GM21717 (cell line): ENCODE results near the gene METTL26.

Experiments used
- ATAC-seq: cut with Tn5 transposase; IDR thresholded peaks from one replicate; pipeline ENCODE4 v1.9.1; 2021; ENCODE audit warnings: mild to moderate bottlenecking, moderate library complexity; ENCODE audit not compliant: unreplicated experiment

Gene METTL26

DNA sequence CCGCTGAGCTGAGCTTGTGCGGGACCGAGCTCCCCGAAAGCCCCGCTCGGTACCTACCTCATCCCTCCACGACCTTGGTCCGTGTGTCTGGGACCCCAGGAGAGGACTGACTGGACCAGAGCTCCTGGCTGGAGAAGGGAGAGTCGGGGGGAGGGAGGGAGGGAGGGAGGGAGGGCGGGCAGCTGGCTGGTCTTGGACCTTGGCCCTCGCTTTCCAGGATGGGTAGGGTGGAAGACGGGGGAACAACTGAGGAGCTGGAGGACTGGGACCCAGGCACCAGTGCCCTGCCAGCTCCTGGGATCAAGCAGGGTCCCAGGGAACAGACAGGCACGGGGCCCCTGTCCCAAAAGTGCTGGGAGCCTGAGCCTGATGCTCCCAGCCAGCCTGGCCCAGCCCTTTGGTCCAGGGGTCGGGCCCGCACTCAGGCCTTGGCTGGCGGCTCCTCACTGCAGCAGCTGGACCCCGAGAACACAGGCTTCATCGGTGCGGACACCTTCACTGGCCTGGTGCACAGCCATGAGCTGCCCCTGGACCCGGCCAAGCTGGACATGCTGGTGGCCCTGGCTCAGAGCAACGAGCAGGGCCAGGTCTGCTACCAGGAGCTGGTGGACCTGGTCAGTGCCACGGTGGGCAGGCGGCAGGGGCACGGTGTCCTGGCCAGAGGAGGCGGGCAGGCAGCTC lies 39.9 kb upstream of the METTL26 start:
- no peak for ATAC-seq

DNA sequence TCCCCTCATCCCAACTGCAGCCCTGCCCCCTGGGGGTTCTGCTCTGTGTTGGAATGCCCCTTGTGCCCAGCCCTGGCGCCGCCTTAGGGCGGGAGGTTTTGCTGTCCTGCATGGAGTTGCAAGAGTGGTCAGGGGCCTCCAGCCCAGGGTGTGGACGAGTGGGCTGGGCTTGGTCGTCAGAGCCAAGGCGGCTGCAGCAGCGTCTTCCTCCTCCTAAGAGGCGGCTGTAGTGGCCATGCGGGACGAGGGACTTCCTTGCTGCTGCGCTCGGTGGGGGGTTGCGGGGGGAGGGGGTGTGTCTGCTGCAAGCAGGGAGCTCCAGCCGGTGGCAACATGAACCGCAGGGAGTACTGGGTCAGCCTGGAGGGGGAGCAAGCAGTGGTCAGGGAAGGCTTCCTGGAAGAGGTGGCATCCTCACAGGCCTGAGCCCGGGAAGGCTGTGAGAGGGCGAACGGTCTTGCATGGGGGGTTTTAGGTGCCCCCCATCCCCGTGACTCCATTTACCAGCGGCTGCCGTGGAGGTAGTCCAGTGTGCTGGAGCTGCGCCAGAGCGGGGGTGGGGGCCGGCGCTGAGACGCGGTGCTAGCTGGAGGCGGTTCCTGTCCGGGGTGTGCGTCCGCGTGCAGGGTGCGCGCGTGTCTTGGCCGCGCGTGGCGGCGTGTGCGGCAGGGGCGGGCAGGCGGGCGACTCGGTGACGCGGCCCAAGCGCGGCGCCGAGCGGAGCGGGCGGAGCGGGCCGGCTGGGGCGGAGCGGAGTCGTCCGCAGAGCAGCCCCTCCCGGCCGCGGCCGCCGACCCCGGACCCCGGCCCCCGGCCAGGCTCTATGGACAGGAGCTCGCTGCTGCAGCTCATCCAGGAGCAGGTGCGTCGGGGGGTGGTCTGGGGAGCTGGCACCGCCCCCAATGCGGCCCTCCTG lies 39.1 kb upstream of the METTL26 start, which contains the start of gene RHBDL1:
RHBDL1 (plus strand) TSS at position 704 of the 916 bp plus-strand sequence; CDS start at position 824, 120 bp downstream.
- ATAC-seq: no peak

DNA sequence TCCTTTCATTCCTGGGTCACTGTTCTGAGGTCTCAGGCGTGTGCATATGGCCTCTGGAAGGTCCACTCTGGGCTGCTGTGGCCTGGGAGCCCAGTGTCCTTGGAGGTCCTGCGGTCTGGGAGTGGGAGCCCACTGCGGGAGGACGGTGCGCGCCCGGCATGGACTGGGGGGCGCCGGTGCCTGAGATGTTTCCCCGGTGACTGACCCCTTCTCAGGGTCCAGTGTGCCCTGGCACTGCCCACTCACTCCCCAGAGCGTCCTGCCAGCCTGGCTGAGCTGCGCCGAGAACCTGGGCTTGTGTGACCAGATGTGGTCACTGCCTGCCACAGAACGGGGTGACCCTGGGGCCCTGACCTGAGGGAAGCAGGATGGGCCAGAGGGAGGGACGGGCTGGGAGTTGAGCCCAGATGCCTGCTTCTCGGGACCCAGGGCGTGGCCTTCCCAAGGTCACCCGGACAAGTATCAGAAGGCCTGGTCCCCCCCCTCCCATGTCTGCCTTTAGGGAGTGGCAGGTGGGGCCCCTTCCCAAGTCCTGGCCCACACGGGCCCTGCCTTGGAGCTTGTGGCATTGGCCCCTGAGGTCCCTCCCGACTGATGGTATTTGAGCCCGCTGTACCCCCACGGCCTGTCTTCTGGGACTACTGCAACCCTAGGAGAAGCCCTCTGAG lies 38.2 kb upstream of the METTL26 start:
- no peak for ATAC-seq

DNA sequence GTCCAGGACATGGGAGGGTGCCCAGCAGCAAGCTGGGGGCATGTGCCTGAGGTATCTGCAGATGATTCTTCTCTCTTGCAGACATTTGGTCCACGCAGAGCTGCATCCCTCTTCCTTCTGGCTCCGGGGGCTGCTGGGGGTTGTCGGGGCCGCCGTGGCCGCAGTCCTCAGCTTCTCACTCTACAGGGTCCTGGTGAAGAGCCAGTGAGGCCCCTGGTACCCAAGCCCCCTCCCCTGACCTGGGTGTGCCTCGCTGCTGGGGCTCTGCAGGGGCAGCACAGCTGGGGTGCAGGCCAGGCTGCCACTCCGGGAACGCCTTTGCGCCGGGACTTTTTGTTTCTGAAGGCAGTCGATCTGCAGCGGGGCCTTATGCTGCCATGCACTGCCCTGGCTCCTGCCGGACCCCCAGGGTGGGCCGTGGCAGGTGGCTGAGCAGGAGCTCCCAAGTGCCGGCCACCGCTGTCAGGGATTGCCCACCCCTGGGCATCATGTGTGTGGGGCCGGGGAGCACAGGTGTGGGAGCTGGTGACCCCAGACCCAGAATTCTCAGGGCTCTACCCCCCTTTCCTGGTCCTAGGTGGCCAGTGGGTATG lies 37.4 kb upstream of the METTL26 start:
- ATAC-seq: no peak

DNA sequence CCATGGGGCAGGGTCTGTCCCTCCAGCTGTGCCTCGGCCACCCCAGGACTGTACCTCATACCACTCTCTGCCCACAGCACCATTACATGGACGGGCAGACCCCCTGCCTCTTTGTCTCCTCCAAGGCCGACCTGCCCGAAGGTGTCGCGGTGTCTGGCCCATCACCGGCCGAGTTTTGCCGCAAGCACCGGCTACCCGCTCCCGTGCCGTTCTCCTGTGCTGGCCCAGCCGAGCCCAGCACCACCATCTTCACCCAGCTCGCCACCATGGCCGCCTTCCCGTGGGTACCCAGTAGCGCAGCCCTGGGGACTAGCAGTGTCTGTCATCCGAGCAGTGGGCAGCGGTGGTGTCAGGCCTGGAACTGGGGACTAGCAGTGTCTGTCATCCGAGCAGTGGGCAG lies 36.7 kb upstream of the METTL26 start:
- no peak for ATAC-seq

DNA sequence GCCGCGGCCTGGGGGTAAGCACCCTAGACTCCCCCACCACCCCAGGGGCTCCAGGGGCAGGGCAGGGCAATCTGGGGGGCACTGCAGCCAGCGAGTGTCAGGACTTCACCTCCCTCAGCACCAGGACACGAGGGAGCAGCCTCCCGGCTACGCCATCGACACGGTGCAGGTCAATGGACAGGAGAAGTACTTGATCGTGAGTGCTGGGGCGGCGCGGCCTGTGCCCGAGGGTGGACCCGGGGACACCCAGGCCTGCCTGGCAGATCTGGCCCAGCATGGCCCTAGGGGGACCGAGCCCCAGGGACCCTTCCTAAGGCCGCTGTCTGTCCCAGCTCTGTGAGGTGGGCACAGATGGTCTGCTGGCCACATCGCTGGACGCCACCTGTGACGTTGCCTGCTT lies 36.3 kb upstream of the METTL26 start:
- no peak for ATAC-seq

DNA sequence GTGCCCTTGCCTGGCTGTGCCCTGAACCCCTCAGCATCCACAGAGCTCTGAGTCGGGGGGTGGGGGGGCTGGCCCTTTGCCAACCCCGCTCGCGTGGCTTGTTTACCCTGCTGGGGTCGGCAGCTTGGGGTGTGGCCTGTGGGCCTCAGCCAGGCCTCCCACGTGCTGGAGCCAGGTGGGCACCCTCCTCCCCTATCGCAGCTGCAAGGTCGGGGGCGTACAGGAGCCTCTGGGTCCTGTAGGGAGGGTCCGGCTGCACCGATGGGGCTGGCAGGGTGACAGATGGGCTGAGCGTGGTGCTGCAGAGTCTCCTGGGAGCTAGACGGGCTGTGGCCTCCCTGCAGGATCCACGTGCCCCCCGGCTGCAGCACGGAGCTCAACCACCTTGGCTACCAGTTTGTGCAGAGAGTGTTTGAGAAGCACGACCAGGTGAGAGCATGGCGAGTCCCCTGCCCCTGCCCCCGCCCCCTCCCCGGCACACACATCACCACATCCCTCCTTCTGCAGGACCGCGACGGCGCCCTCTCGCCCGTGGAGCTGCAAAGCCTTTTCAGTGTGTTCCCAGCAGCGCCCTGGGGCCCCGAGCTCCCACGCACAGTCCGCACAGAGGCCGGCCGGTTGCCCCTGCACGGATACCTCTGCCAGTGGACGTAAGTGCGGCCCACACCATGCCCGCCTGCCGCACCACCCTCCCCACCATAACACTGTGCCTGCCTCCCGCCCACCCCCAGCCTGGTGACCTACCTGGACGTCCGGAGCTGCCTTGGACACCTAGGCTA lies 35.4 kb upstream of the METTL26 start:
- no peak for ATAC-seq

DNA sequence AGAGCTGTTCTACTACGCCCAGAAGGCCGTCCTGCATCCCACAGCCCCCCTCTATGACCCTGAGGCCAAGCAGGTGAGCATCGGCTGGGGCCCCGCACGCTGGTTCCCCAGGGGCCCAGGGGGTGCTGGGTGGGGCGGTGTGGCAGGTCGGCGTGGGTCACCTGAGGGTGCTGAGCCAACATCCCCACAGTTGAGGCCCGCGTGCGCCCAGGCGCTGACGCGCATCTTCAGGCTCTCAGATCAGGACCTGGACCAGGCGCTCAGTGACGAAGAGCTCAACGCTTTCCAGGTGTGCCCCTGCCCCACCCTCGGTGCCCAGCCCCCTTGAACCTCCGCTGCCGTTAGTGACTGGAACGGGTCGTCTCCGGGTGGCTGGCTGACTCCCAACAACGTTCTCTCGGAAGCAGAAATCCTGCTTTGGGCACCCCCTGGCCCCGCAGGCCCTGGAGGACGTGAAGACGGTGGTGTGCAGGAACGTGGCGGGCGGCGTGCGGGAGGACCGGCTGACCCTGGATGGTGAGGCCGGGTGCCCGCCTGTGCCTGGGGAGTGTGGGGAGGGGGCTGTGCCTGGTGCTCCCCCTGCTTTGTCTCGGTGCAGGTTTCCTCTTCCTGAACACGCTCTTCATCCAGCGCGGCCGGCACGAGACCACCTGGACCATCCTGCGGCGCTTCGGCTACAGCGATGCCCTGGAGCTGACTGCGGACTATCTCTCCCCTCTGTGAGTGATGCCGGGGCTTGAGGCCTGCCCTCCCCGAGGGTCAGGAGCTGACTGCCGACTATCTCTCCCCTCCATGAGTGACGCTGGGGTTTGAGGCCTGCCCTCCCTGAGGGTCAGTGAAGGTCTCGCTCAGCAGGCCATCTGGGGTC lies 34.6 kb upstream of the METTL26 start:
- no peak for ATAC-seq

DNA sequence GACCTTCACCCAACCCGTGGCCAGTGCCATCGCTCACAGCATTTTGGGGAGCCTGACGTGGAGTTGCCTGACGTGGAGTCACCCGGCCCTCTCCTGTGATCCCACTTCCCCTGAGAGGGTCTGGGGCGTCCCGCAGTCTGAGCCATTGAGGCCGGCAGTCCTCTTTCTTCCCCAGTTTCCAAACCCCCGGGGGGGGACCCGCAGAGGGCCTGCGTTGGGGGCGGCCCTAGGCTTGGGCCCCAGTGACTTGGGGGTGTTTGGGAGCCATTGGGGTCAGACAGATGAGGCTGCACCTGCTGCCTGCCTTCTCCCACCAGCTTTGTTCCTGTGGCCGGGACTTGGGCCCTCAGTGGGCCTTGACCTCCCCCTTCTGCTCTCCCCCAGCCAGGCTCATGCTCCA lies 33.6 kb upstream of the METTL26 start:
- ATAC-seq: no peak

DNA sequence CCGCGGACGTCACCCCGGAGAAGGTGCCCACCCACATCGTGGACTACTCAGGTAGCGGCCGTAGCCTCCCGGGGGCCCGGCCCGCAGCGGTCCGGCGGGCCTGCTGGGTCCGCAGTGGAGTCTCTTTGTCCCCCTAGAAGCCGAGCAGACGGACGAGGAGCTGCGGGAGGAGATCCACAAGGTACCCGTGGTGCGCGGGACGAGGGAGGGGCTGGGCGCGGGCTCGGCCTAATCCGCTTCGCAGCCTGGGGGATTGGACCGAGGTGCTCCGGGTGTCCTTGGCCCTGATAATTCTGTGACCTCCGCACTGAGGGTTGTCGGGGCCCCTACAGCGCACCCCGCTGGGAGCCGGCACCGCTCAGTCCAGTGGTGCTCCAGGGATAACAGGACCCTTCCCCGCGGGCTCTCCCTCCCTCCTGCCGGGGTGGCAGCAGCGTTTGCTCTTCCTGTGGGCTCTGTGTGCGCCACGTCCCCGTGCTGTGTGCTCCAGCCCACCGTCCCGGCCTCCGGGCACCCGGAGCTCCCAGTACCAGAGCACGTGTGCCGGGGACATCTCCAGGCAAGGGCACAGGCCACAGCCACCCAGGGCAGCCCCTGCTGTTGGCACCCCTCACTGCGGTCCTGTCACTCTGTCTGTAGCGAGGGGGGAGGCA lies 32.5 kb upstream of the METTL26 start:
- peak; percentile 1 for ATAC-seq

DNA sequence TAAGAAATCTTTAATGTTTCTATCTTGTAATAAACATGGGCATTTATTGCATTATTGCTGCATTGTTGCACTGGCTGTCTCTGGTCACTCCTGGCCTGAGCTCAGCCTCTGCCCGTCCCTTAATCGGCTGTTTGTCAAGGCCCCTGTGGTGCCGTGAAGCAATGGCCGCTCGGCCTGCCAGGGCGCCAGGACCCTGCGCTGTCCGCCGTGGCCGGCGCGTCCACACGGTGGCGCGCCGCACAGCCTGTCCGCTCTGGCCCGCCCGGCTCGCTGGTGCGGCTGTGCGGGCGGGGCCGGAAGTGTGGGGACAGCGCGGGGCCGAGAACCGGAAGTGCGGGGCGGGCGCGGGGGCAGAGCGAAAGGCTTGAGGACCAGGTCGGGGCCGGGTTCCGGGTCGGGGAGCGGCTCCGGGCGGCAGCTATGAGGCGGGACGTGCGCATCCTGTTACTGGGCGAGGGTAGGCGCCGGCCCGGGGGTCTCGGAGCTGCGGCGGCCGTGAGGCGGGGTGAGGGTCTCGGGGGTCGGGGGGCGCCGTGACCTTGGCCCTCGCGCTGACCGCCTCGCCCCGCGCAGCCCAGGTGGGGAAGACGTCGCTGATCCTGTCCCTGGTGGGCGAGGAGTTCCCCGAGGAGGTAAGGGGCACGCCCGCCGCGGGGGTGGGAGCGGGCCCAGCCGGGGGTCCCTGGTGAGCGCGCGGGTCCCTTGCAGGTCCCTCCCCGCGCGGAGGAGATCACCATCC lies 31.8 kb upstream of the METTL26 start, which contains the start of gene RHOT2:
RHOT2 (plus strand) TSS at position 353 of the 739 bp plus-strand sequence; CDS start at position 421, 68 bp downstream.
- ATAC-seq: peak; percentile 64

DNA sequence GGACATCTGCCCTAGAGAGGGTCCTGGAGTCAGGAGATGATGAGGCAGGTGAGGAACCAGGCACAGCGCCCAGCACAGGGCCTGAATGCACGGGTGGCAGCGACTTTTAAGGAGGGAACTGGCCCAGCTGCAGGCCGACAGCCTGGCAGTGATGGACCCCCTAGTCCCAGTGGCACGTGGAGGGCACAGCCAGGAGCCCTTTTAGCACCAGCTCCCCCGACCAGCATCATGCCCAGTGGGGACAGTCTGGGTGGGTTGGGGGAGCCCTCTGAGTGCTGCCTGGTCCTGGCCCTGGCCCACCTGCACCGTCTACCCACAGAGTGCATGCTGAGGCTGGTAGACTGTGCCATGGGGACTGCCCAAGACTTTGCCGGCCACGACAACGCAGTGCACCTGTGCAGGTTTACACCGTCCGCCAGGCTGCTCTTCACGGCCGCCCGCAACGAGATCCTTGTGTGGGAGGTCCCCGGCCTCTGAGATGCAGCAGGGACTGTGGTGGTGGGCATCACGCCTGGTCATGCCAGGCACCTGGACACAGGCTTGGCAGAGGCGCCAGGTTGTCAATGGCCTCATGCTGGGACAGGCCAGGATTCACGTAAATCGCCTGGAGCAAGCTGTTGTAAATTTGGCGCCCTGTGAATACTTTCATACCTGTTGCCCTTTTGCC lies 31.1 kb upstream of the METTL26 start:
- ATAC-seq: no peak

DNA sequence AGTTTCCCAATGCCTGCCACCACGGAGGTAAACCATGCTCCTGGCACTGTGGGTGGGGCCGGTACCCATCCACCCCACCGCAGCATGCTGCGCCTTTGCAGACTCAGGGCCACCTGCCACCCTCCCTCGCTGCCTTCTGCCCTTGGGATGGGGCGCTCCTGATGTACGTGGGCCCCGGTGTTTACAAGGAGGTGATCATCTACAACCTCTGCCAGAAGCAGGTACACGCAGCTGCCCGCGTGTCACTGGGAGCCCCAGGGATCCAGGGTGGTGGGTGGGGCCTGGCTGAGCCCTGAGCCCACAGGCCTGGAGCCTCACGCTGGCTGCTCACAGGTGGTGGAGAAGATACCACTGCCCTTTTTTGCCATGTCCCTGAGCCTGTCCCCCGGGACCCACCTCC lies 30.5 kb upstream of the METTL26 start:
- no peak for ATAC-seq

DNA sequence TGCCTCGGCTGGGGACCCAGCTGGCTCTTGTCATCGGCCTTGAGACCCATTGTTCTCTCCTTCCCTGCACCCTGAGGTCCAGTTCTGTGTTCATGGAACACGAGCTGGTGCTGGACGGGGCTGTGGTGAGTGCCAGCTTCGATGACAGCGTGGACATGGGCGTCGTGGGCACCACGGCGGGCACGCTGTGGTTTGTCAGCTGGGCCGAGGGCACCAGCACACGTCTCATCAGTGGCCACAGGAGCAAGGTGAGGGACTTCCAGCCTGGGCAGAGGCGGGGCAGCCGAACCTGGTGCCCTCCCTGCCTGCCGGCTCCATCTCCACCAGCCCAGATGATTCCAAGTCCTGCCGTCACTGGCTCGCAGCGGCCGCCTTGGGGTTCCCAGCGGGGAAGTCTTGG lies 26.5 kb upstream of the METTL26 start:
- ATAC-seq: no peak

DNA sequence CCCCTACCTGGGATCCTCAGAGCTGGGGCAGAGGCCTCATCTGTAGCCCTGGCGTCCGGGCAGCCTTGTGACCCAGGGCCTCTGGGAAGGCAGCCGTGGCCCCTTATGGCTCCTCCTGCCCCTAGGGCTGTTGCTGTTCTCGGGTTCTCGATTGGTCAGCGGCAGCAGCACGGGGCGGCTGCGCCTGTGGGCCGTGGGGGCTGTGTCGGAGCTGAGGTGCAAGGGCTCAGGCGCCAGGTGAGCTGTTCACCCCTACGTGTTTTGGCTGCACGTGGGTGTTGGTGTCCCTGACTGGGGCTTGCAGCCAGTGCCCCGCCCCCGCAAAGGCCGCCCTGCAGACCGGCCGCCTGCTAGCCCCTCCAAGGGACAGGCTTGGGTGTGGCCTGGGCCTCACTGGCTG lies 26.0 kb upstream of the METTL26 start:
- no peak for ATAC-seq

DNA sequence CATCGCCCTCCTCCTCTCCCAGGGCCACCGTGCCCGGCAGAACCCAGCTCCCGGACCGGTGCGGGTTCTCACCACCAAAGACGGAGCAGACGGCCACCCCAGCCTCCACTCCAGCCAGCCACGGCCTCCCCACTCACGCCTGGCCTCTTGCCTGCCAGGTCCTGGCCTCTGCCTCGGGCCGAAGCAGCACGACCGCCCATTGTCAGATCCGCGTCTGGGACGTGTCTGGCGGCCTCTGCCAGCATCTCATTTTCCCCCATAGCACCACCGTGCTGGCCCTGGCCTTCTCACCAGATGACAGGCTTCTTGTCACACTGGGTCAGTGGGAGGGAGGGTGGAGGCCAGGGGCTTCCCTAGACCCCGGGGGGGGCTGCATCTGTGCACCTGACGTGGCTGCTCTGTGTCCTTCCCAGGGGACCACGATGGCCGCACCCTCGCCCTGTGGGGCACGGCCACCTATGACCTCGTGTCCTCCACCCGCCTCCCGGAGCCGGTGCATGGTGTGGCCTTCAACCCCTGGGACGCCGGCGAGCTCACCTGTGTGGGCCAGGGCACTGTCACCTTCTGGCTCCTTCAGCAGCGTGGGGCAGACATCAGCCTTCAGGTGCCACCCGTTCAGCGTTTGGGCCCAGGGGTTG lies 25.2 kb upstream of the METTL26 start:
- no peak for ATAC-seq
